GM20000 (cell line): ENCODE measurements around the gene NUFIP1.
"Not testable (repeated sequence)": the region's sequence is repeated elsewhere in the genome, so short reads cannot be mapped to it uniquely, and the experiment has no call there.

Source experiments
- DNase-seq: peaks from one replicate; pipeline ENCODE4 v3.0.0; 2012; ENCODE audit warnings: low spot score
- TF ChIP-seq, protein P1 (sequence below): IDR thresholded peaks from 2 replicates; pipeline ENCODE4 v1.5.1; 2012; ENCODE audit warnings: mild to moderate bottlenecking, control low read depth; ENCODE audit errors: extremely low read depth, missing control alignments

Gene NUFIP1

DNA sequence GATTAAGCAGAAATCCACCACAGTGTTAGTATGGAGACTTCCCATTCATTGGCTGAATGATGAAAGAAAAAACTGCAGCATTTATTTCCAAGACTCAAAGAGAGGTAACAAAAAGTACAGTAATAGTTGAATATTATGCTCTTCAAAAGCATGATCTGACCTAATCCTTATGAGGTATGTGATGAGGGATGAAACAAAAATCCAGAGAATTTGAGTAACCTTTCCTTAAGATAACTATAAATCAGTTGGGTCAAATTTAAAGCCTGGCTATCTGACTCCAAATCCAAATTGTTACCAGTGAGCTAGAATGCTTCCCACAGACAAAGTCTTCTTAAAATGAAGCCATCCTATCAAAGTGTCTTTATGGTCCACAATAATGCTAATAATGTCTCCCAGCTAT is 38.1 kb downstream of the NUFIP1 start:
- TF ChIP-seq, protein P1, sequence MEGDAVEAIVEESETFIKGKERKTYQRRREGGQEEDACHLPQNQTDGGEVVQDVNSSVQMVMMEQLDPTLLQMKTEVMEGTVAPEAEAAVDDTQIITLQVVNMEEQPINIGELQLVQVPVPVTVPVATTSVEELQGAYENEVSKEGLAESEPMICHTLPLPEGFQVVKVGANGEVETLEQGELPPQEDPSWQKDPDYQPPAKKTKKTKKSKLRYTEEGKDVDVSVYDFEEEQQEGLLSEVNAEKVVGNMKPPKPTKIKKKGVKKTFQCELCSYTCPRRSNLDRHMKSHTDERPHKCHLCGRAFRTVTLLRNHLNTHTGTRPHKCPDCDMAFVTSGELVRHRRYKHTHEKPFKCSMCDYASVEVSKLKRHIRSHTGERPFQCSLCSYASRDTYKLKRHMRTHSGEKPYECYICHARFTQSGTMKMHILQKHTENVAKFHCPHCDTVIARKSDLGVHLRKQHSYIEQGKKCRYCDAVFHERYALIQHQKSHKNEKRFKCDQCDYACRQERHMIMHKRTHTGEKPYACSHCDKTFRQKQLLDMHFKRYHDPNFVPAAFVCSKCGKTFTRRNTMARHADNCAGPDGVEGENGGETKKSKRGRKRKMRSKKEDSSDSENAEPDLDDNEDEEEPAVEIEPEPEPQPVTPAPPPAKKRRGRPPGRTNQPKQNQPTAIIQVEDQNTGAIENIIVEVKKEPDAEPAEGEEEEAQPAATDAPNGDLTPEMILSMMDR: no peak
- no peak for DNase-seq

DNA sequence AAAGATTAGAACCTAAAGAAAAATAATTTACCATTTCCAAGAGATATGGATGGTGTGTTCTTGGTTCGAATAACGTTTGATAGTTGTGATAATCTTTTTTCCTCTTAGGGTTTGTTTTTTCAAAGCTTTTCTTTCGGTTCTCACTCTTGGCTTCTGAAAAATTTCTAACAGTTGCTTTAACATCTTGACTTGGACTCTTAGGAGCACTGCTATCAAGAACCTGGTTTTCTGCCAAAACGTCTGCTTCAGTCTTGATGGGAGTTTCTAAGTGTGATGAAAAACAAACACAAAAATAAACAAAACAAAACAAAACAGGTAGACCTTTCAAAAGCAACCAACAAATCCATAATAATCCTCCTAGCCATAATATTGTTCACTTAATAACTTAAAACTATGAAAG is 45.9 kb downstream of the NUFIP1 start:
- not testable (repeated sequence) for DNase-seq

DNA sequence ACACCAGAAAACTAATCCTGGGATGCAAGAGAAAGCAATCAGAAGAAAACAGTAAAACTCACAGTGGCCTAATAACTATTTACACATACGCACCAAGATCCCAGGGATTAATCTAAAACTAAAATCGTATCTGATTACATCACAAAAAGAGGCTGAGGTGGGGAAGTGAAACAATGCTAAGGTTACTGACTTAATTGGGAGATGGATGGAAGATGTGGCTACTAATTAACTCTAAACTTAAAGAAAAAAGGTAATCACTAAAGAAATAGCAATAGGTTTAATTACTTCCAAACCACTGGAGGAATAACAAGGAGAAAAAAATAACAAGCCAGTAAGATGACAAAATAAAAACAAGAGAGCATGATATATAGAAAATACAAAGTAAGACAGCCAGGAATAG is 50.4 kb downstream of the NUFIP1 start:
- TF ChIP-seq, protein P1: no peak

DNA sequence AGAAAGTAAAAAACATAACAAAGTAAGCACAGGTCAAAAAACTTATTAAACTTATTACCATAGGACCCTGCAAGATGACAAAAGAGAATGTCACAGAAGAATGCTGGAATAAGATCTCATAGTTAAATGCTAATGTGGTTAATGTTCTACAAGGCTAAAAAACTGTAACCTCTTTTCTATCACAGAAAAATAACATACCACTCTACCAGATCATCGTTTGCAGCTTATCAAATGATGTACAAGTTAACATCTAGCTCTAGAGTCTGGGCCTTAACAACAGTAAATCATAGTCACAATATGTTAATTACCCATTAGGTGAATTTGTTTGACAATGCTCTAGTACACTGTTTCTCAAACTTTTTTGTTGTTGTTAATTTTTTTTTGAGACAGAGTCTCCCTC is 53.0 kb downstream of the NUFIP1 start:
- TF ChIP-seq, protein P1: no peak
- DNase-seq: no peak

More for the DNA sequence above, 50.4 kb downstream of the NUFIP1 start:
- DNase-seq: no peak

DNA sequence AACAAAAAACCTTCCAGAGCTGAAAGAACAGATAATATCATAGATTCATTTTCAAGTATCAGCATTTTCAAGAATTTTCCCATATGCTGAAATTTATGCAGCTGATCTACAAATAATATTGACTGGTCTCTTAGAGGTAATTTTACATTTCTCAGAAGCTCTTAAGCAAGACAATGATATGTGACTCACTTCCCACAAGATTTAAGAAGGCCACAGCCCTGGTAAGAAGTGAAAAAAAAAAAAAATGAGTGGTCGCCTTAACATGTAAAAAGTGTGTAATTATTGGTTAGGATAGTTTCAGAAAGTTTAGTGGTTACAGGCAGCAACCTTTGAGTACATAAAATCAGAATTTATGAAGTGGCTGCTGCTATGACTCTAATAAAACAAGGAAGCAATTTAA is 54.5 kb downstream of the NUFIP1 start:
- peak; percentile 2 for DNase-seq
- TF ChIP-seq, protein P1: no peak

DNA sequence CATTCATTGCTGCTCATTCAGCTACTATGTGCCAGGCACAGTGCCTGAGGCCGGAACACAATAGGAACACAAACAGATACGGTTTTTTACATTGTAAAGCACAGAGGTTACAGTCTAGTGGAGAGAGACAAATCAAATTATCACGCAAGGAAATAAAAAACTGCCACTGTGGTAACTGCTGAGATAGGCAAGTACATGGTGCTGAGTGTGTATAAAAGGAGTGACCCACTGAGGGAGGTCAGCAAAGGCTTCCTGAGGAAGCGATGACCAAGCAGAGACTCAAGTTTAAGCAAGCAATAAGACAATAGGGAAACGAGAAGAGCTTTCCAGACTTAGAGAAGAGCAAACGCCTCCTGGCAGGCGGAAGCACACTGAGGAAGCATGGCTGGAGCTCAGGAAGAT is 56.4 kb downstream of the NUFIP1 start:
- no peak for DNase-seq
- TF ChIP-seq, protein P1: no peak

DNA sequence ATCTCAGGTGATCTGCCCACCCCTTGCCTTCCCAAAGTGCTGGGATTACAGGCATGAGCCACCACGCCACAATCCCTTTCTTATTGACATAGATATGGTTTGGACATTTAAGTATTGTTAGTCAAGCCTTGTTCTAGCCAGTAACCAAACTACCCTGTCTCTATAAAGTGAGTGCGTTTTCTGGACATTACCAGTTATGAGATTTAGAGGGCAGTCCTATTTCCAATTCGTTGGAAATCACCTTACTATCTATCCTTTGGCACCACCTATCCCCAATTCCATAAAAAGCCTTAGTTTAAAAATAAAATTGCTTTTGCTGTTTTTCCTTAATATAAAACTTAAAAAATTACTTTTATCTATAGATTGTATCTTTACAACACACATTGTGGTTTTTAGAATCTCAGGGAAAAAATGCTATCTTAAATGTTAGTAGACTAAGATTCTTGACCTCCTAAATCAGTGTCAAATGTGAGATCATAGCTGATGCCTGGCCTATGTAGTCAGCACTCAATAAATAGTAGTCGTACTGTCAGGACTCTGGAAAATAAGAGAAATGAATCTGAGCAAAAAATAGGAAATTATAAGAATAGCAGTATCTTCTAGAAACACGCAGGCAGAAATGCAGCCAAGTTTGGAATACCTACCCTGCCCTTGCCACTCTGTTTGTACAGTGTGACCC is 57.0 kb downstream of the NUFIP1 start:
- no peak for DNase-seq

More for the DNA sequence above, 57.0 kb downstream of the NUFIP1 start:
- TF ChIP-seq, protein P1: no peak
